Heart left ventricle (tissue), 16 donors: ENCODE data around the gene THADA. TPM values are rescaled to one million over a fixed set of nuclear protein-coding genes. Genes with fewer than 3 reads are reported as not detected.
A peak's percentile ranks its signal among the peaks of the same experiment; 100 is the strongest.

Experiments
- ATAC-seq, 4 donors: fragments of 200-7000 bp; cut with Tn5 transposase; one replicate each; pipeline ENCODE4 v1.9.1; 2020 to 2022; ENCODE audit warnings: moderate library complexity in 4 of 4, mild to moderate bottlenecking in 3 of 4, moderate number of reproducible peaks in 1 of 4
- DNase-seq, 5 donors: peaks; one replicate each; pipeline ENCODE4 v3.0.0-alpha.2; 2020
- H3K27ac ChIP-seq, 12 donors: fragments of 200-600 bp; sonication (generic) in 4 of 12; one replicate each; pipeline versions ENCODE4 v1.5.0 to v1.8.0; 2016 to 2022; ENCODE audit warnings: mild to moderate bottlenecking in 2 of 12
- H3K27me3 ChIP-seq, 9 donors: fragments of 200-600 bp; sonication (generic) in 2 of 9; one replicate each; pipeline versions ENCODE4 v1.5.1 to v1.8.0; 2016 to 2022; ENCODE audit warnings: mild to moderate bottlenecking in 3 of 9
- H3K36me3 ChIP-seq, 9 donors: fragments of 200-600 bp; sonication (generic) in 2 of 9; one replicate each; pipeline versions ENCODE4 v1.5.0 to v1.8.0; 2018 to 2022; ENCODE audit warnings: mild to moderate bottlenecking in 2 of 9
- H3K4me1 ChIP-seq, 12 donors: fragments of 200-600 bp; sonication (generic) in 4 of 12; one replicate each; pipeline versions ENCODE4 v1.5.0 to v1.8.0; 2016 to 2022; ENCODE audit warnings: mild to moderate bottlenecking in 3 of 12
- H3K4me3 ChIP-seq, 12 donors: fragments of 200-600 bp; sonication (generic) in 4 of 12; one replicate each; pipeline versions ENCODE4 v1.5.0 to v1.8.0; 2017 to 2022; ENCODE audit warnings: mild to moderate bottlenecking in 9 of 12, moderate library complexity in 4 of 12
- H3K9me3 ChIP-seq, 12 donors: fragments of 200-600 bp; sonication (generic) in 4 of 12; one replicate each; pipeline versions ENCODE4 v1.5.0 to v1.8.0; 2016 to 2022; ENCODE audit warnings: mild to moderate bottlenecking in 1 of 12
- POLR2A ChIP-seq, 2 donors: fragments of 450-650 bp; IDR thresholded peaks; one replicate each; pipeline ENCODE4 v1.6.1; 2017; ENCODE audit warnings: antibody characterized with exemption in 2 of 2, mild to moderate bottlenecking in 2 of 2, moderate library complexity in 2 of 2
- WGBS, 4 donors: extraction: QIAGEN DNeasy Blood & Tissue Kit in 2 of 4; methylation state at CpG; one replicate each; pipeline versions ENCODE4 v1.1.5 to v1.1.7; 2013 to 2018; 5-methylcytosine and 5-hydroxymethylcytosine counted together
- intact Hi-C, 10 donors: fragments of 100-400 bp; cut with DNase I; formaldehyde crosslinking; loops; one replicate each; pipeline versions ENCODE4 v1.11.1 to v1.14.2; 2022
- polyA plus RNA-seq, 2 donors: library from polyadenylated mRNA; stranded (reverse); fragments of 200-250 nt; gene quantifications; one replicate each; pipeline ENCODE4 v1.2.3, GENCODE V29; 2013
- total RNA-seq, 9 donors: library from RNA; depleted of rRNA in 2 of 9; stranded (reverse); fragments of >200 nt in 2 of 9; fragmentation: NEBNext Ultra II Directional in 3 of 9; extraction: Animal tissue kit (Norgen Biotek cat#: 25700) in 3 of 9; gene quantifications; one replicate each; pipeline versions ENCODE4 v1.1.0 to v1.2.4, GENCODE V29; 2016 to 2023
- TF ChIP-seq, protein P1 (sequence below), 12 donors: fragments of 200-600 bp; sonication (generic) in 4 of 12; IDR thresholded peaks; one replicate each; pipeline versions ENCODE4 v1.5.0 to v1.8.0; 2018 to 2022; ENCODE audit warnings: antibody characterized with exemption in 12 of 12, mild to moderate bottlenecking in 5 of 12
- donor health status: ischemic (EF 13 %, LVEDD 7.1; RV severe dilation, severe dysfunction).
- donor health status: healthy with polysubstance abuse.
- donor health status: DM: no; HTN: yes; CAD: no.
- donor health status: DM: no; HTN: no; CAD: no.
- donor health status: ischemic (EF 25% LVEDD 6.9; RV normal size, moderate dysfunction).
- donor health status: ischemic (EF 25% LVEDD 5.7; RV mildly dilated, moderate dysfunction).
- donor health status: healthy.
- donor health status: DM: yes; HTN: yes; CAD: no.
- donor health status: ischemic (EF 35%, LVEDD 5.7; RV mildly dilated, moderate dysfunction).
- donor health status: nonischemic (EF 11% LVEDD 7.7; RV severe dilation, severe dysfunction).
- donor health status: DM: yes; HTN: yes; CAD: no.
- donor health status: PGD.
- donor health status: ischemic (EF 29% LVEDD 5.4; RV normal size, mild dysfunction).
- donor health status: nonischemic (EF 23%, LVEDD 6.1; RV moderate dilation, normal function).

The THADA gene
- total and polyA plus RNA-seq, 11 donors: 6.8 to 21.4 (median 13.0) TPM

DNA sequence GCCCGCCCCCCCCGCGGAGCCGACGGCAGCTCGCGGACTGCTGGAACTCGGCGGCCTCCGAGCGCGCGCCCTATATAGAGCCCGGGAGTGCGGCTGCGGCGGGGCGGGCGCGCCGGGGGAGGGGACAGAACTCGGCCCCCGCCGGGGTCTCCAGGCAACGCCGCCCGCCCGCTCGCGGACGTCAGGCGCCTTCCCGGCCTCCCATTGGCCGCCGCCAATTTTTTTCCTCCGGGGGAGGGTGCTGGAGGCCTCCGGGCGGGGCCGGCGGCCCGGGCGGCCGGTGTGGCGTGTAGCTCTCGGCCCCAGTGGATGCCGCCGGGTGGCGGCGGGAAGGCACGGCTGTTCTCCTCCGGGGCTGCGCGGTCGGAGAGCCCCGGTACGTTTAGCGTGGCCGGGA is 369.3 kb downstream of the THADA start, which contains the start of gene ZFP36L2:
Gene ZFP36L2, minus strand, starts transcription at position 49 of the 397 bp plus-strand sequence. CDS start 291 bp downstream, outside the sequence.
- peak within 1 kb of the TSS; percentile 96 to 99 (median 99) for H3K27ac ChIP-seq
- 0 to 1% (median 0%) methylated on average over 3 to 58 of the region's 58 CpGs for WGBS, 4 donors
- H3K27me3 ChIP-seq: no peaks in the 10 kb centered on the region
- ATAC-seq (peak; percentile 71 to 86 (median 81)), DNase-seq (peak; percentile 98 to 99 (median 98))
- H3K36me3 ChIP-seq: peaks cover 0 to 57% (median 39%) of the 10 kb centered on the region in 9 donors
- H3K4me3 ChIP-seq: peak within 1 kb of the TSS; percentile 65 to 97 (median 84)
- intact Hi-C loops: loop anchor here in 9 of 10 donors (2.0 to 10.0 kb wide), 15 partner anchors 94 to 399 kb away; no protein-coding TSS in a partner anchor
- H3K4me1 ChIP-seq: peaks cover 3 to 76% (median 36%) of the 10 kb centered on the region in 12 donors
- no peaks in the 10 kb centered on the region for H3K9me3 ChIP-seq
- TF ChIP-seq, protein P1, sequence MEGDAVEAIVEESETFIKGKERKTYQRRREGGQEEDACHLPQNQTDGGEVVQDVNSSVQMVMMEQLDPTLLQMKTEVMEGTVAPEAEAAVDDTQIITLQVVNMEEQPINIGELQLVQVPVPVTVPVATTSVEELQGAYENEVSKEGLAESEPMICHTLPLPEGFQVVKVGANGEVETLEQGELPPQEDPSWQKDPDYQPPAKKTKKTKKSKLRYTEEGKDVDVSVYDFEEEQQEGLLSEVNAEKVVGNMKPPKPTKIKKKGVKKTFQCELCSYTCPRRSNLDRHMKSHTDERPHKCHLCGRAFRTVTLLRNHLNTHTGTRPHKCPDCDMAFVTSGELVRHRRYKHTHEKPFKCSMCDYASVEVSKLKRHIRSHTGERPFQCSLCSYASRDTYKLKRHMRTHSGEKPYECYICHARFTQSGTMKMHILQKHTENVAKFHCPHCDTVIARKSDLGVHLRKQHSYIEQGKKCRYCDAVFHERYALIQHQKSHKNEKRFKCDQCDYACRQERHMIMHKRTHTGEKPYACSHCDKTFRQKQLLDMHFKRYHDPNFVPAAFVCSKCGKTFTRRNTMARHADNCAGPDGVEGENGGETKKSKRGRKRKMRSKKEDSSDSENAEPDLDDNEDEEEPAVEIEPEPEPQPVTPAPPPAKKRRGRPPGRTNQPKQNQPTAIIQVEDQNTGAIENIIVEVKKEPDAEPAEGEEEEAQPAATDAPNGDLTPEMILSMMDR (IDR thresholded peaks at IDR 0.05): peak in 3 of 12 donors; percentile 10 to 25 (median 14)
- TF ChIP-seq POLR2A (IDR thresholded peaks at IDR 0.05): peak; percentile 73 to 100

DNA sequence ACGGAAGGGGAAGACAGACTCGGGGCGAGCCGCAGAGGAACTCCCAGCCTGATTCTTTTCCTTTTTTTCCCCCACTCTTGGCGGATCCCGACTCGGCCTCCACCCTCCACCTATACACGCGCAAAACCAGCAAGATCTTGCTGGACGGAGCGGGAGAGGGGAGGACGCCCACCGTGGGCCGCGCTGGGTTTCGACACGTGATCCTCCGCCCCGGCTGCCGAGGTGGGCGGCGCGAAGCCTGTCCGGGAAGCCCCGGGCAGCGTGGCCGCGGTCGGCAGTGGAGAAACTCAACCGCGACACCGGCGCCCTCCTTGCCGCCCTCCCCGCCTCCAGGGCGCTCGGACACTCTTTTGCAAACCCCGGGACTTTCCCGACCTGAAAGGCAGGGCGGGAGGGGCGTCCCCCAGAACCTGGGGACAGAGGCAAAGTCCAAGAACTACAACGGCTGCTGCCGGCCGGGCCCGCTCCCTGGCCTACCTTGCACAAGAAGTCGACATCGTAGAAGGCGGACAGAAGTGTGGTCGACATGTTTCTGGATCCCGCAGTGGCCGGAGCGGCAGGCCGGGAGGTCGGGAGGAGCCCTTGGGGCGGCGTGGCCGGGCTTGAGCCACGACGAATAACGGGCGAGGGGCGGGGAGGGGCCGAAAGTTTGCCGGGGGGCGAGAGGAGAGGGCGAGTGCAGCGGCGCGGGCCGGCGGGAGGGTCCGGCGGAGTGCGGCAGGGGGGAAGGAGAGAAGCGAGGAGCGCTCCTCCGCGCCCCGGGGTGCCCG is 369.9 kb downstream of the THADA start:
- H3K4me3 ChIP-seq: peak overlapping the region; percentile 65 to 97 (median 84)
- H3K4me1 ChIP-seq: peaks cover 6 to 77% (median 42%) of the 10 kb centered on the region in 12 donors
- no peaks in the 10 kb centered on the region for H3K27me3 ChIP-seq
- no peaks in the 10 kb centered on the region for H3K9me3 ChIP-seq
- 0 to 1% (median 1%) methylated on average over 58 to 80 of the region's 80 CpGs for WGBS, 4 donors
- intact Hi-C loops: loop anchor here in 9 of 10 donors (2.0 to 10.0 kb wide), 16 partner anchors 93 to 399 kb away; no protein-coding TSS in a partner anchor
- ATAC-seq (peak in 3 of 4 donors; percentile 5 to 8 (median 7)), DNase-seq (peak in 4 of 5 donors; percentile 76 to 86 (median 82))
- TF ChIP-seq, protein P1 (IDR thresholded peaks at IDR 0.05): no peak
- TF ChIP-seq POLR2A (IDR thresholded peaks at IDR 0.05): peak in 1 of 2 donors; percentile 71
- peaks cover 0 to 51% (median 39%) of the 10 kb centered on the region in 9 donors for H3K36me3 ChIP-seq
- H3K27ac ChIP-seq: peak overlapping the region; percentile 96 to 99 (median 99)

DNA sequence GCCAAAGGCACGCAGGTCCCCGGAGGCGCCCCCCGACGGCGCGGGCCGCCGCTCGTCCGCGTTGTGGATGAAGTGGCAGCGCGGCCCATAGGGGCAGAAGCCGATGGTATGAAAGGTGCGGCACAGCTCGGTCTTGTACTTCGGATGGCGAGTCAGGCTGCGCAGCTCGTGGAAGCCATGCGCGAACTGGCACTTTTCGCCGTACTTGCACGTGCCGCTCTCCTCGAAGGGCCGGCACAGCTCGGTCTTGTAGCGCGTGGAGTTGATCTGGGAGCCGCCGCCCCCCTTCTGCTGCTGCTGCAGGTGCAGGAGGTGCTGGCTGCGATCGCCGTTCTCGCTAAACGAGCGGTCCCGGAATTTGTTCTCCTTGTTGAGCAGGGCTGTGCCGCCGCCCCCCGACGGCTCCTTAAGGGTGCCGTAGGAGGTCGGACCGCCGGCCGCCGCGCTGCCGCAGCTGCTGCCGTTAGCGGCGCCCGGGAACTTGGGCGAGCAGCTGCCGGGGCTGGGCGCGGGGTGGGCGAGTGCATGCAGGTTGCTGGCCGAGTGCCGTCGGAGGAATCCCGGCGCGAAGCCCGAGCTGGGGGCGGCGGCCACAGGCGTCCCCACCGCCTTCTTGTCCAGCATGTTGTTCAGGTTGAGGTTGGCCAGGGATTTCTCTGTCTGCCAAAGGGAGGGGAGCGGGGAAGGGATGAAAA is 370.6 kb downstream of the THADA start:
- peak overlapping the region; percentile 96 to 99 (median 99) for H3K27ac ChIP-seq
- H3K9me3 ChIP-seq: no peaks in the 10 kb centered on the region
- intact Hi-C loops: loop anchor here in 9 of 10 donors (2.0 to 10.0 kb wide), 12 partner anchors 92 to 398 kb away; no protein-coding TSS in a partner anchor
- WGBS, 4 donors: 0 to 1% (median 1%) methylated on average over 39 to 74 of the region's 74 CpGs
- DNase-seq (peak in 4 of 5 donors; percentile 51 to 85 (median 70)), ATAC-seq (no peak)
- no peak for TF ChIP-seq POLR2A (IDR thresholded peaks at IDR 0.05)
- TF ChIP-seq, protein P1 (IDR thresholded peaks at IDR 0.05): peak in 1 of 12 donors; percentile 19
- peaks cover 6 to 79% (median 49%) of the 10 kb centered on the region in 12 donors for H3K4me1 ChIP-seq
- H3K36me3 ChIP-seq: peaks cover 0 to 43% (median 34%) of the 10 kb centered on the region in 9 donors
- no peaks in the 10 kb centered on the region for H3K27me3 ChIP-seq
- H3K4me3 ChIP-seq: peak overlapping the region; percentile 65 to 97 (median 84)
